Measurements from ENCODE around the gene EEF1B2.
"Not testable (repeated sequence)": the region's sequence is repeated elsewhere in the genome, so short reads cannot be mapped to it uniquely, and the experiment has no call there.

EEF1B2 gene

DNA sequence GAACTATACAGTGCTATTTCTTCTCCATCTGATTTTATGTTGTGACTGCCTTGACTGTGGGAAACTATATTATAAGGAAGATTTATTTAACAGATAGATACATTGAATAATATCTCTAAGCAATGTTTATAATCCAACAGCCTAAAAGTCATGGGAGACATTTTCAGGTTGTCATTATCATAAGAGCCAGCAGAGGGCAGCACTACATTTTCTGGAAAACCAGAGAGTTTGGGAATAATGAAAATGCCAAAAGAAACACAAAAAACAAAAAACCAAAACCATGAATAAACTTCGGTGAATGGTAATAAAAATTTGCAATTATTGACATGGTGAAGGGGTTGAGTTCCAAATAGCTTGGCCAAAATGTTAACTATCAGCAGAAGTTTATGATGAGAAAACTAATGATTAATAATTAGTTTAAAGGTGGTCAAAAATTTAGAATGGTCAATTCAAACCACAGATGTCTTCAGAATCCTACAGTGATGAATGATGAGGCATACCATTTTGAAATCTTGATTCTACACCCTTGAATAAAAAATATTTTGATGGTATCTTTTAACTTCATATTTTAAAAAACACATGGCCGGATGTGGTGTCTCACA lies 4.7 kb downstream of the EEF1B2 start:
- in situ Hi-C loops (cut with HindIII; ENCODE audit: low sequenced_read_pairs) = no loop called here
- DNase-seq (ENCODE audit: low read depth, low spot score) = peak; percentile 40
- H3K4me3 ChIP-seq (ENCODE audit: low read depth, low read length) = no peak overlapping the region
- peak; percentile 70 for TF ChIP-seq CTCF (IDR thresholded peaks at IDR 0.05; ENCODE audit: low read depth, low read length)

DNA sequence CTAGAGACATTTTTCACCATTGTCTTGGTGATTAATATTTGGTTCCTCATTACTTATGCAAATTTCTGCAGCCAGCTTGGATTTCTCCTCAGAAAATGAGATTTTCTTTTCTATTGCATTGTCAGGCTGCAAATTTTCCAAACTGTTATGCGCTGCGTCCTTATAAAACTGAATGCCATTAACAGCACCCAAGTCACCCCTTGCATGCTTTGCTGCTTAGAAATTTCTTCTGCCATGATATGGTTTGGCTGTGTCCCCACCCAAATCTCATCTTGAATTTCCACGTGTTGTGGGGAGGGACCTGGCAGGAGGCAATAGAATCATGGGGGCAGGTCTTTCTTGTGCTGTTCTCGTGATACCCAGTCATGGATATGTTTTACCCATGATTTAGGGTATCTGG lies 8.5 kb downstream of the EEF1B2 start:
- in situ Hi-C loops (cut with HindIII; ENCODE audit: low sequenced_read_pairs); H3K4me3 ChIP-seq (ENCODE audit: low read depth, low read length); DNase-seq (ENCODE audit: low read depth, low spot score): not testable (repeated sequence)

DNA sequence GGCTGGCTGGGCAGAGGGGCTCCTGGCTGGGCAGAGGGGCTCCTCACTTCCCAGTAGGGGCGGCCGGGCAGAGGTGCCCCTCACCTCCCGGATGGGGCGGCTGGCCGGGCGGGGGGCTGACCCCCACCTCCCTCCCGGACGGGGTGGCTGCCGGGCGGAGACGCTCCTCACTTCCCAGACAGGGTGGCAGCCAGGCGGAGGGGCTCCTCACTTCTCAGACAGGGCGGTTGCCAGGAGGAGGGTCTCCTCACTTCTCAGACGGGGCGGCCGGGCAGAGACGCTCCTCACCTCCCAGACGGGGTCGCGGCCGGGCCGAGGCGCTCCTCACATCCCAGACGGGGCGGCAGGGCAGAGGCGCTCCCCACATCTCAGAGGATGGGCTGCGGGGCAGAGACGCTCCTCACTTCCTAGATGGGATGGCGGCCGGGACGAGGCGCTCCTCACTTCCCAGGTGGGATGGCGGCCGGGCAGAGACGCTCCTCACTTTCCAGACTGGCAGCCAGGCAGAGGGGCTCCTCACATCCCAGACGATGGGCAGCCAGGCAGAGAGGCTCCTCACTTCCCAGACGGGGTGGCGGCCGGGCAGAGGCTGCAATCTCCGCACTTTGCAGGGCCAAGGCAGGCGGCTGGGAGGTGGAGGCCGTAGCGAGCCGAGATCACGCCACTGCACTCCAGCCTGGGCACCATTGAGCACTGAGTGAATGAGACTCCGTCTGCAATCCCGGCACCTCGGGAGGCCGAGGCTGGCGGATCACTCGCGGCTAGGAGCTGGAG lies 12.1 kb downstream of the EEF1B2 start:
- in situ Hi-C loops (cut with HindIII; ENCODE audit: low sequenced_read_pairs); H3K4me3 ChIP-seq (ENCODE audit: low read depth, low read length); DNase-seq (ENCODE audit: low read depth, low spot score): not testable (repeated sequence)

DNA sequence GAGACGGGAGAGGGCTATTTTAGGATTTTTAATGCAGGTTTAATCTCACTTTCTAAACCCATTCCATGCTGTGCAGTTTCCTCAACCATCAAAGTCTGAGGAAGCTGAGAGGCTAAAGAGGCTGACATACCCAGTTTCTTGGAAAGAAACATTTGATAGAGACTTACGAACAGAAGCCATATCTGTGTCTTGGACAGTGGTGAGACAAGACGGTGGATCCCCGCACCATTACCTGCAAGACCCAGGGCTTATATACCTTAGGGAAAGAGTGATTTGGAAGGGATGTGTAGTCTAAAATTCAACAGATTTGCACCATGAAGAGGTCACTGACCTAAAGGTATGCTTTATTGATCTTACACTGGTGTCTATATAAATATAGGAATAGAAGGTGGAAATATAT lies 13.5 kb downstream of the EEF1B2 start:
- DNase-seq (ENCODE audit: low read depth, low spot score) = no peak
- no peak overlapping the region for H3K4me3 ChIP-seq (ENCODE audit: low read depth, low read length)
- no peak for TF ChIP-seq CTCF (IDR thresholded peaks at IDR 0.05; ENCODE audit: low read depth, low read length)
- in situ Hi-C loops (cut with HindIII; ENCODE audit: low sequenced_read_pairs) = no loop called here

- TF ChIP-seq CTCF (IDR thresholded peaks at IDR 0.05; ENCODE audit: low read depth, low read length) = no peak
- in situ Hi-C loops (cut with HindIII; ENCODE audit: low sequenced_read_pairs) = no loop called here
- peak; percentile 52 for DNase-seq (ENCODE audit: low read depth, low spot score)
- no peak overlapping the region for H3K4me3 ChIP-seq (ENCODE audit: low read depth, low read length)
Observed at GRCh38 chr2:206176121-206176520, 16.4 kb downstream of the EEF1B2 start.

- no peak for DNase-seq (ENCODE audit: low read depth, low spot score)
- TF ChIP-seq CTCF (IDR thresholded peaks at IDR 0.05; ENCODE audit: low read depth, low read length) = no peak
- in situ Hi-C loops (cut with HindIII; ENCODE audit: low sequenced_read_pairs) = no loop called here
- no peak overlapping the region for H3K4me3 ChIP-seq (ENCODE audit: low read depth, low read length)
Observed at GRCh38 chr2:206176901-206177300, 17.2 kb downstream of the EEF1B2 start.

- DNase-seq (ENCODE audit: low read depth, low spot score); in situ Hi-C loops (cut with HindIII; ENCODE audit: low sequenced_read_pairs); H3K4me3 ChIP-seq (ENCODE audit: low read depth, low read length): not testable (repeated sequence)
Observed at GRCh38 chr2:206181526-206181925, 21.8 kb downstream of the EEF1B2 start.

- DNase-seq (ENCODE audit: low read depth, low spot score) = no peak
- H3K4me3 ChIP-seq (ENCODE audit: low read depth, low read length) = no peak overlapping the region
- in situ Hi-C loops (cut with HindIII; ENCODE audit: low sequenced_read_pairs) = no loop called here
- TF ChIP-seq CTCF (IDR thresholded peaks at IDR 0.05; ENCODE audit: low read depth, low read length) = no peak
Observed at GRCh38 chr2:206189691-206190090, 30.0 kb downstream of the EEF1B2 start.
